Neural progenitor cell (in vitro differentiated cells): ENCODE results near the gene HVCN1. TPM values are rescaled to one million over a fixed set of nuclear protein-coding genes. Genes with fewer than 3 reads are reported as not detected.

Experiments used
- DNase-seq: peaks from one replicate; pipeline ENCODE4 v3.0.0-alpha.2; 2016; ENCODE audit warnings: low spot score
- H2AFZ ChIP-seq: fragments of 200-600 bp; sonication (generic); replicated peaks from 2 replicates; pipeline ENCODE4 v1.6.1; 2016; ENCODE audit warnings: antibody characterized with exemption
- H3F3A ChIP-seq: fragments of 200-600 bp; sonication (generic); 2 replicates; pipeline ENCODE4 v1.6.1; 2016; ENCODE audit warnings: antibody characterized with exemption, low read depth
- H3K27ac ChIP-seq: fragments of 200-600 bp; sonication (generic); 2 replicates; pipeline ENCODE4 v1.5.1; 2016; ENCODE audit warnings: mild to moderate bottlenecking
- H3K27me3 ChIP-seq: fragments of 200-600 bp; sonication (generic); 2 replicates; pipeline ENCODE4 v1.6.1; 2016; ENCODE audit warnings: mild to moderate bottlenecking, moderate library complexity
- H3K36me3 ChIP-seq: fragments of 200-600 bp; sonication (generic); 2 replicates; pipeline ENCODE4 v1.5.1; 2016
- H3K4me1 ChIP-seq: fragments of 200-600 bp; sonication (generic); 2 replicates; pipeline ENCODE4 v1.6.1; 2016; ENCODE audit warnings: mixed run types
- H3K4me2 ChIP-seq: fragments of 200-600 bp; sonication (generic); 2 replicates; pipeline ENCODE4 v1.6.1; 2016
- H3K4me3 ChIP-seq: fragments of 200-600 bp; sonication (generic); 2 replicates; pipeline ENCODE4 v1.5.1; 2016
- H3K79me2 ChIP-seq: fragments of 200-600 bp; sonication (generic); 2 replicates; pipeline ENCODE4 v1.6.1; 2016; ENCODE audit warnings: low read depth
- H3K9ac ChIP-seq: fragments of 200-600 bp; sonication (generic); 2 replicates; pipeline ENCODE4 v1.6.1; 2016
- H3K9me3 ChIP-seq: fragments of 200-600 bp; sonication (generic); 2 replicates; pipeline ENCODE4 v1.5.1; 2016; ENCODE audit warnings: low read depth
- H4K20me1 ChIP-seq: fragments of 200-600 bp; sonication (generic); 2 replicates; pipeline ENCODE4 v1.6.1; 2016; ENCODE audit warnings: low read depth
- H3K27ac Mint-ChIP-seq: 3 replicates; pipeline ENCODE4 v1.8.0; 2021; ENCODE audit warnings: mixed read lengths
- H3K27me3 Mint-ChIP-seq: 2 replicates; pipeline ENCODE4 v1.8.0; 2022; ENCODE audit warnings: low read depth, mild to moderate bottlenecking, inconsistent platforms, moderate library complexity, mixed read lengths; ENCODE audit not compliant: insufficient read depth
- H3K36me3 Mint-ChIP-seq: 3 replicates; pipeline ENCODE4 v1.8.0; 2021; ENCODE audit warnings: mixed read lengths
- H3K4me1 Mint-ChIP-seq: 3 replicates; pipeline ENCODE4 v1.8.0; 2021; ENCODE audit warnings: mixed read lengths
- H3K4me3 Mint-ChIP-seq: 3 replicates; pipeline ENCODE4 v1.8.0; 2021; ENCODE audit warnings: mild to moderate bottlenecking, moderate library complexity, mixed read lengths
- H3K9me3 Mint-ChIP-seq: 3 replicates; pipeline ENCODE4 v1.8.0; 2020; ENCODE audit warnings: mixed read lengths
- EZH2 ChIP-seq: fragments of 200-600 bp; sonication (generic); IDR thresholded peaks from 2 replicates; pipeline ENCODE4 v1.6.1; 2017; ENCODE audit warnings: antibody characterized with exemption, mild to moderate bottlenecking, moderate library complexity
- EZH2phosphoT487 ChIP-seq: fragments of 200-600 bp; sonication (generic); IDR thresholded peaks from 2 replicates; pipeline ENCODE4 v1.6.1; 2017; ENCODE audit warnings: antibody characterized with exemption
- total RNA-seq: library from RNA; depleted of rRNA; stranded (reverse); fragments of >200 nt; gene quantifications from 2 replicates; pipeline ENCODE4 v1.2.3, GENCODE V29; 2015; ENCODE audit warnings: low replicate concordance
- TF ChIP-seq, protein P1 (sequence below): fragments of 200-600 bp; sonication (generic); IDR thresholded peaks from 2 replicates; pipeline ENCODE4 v1.5.1; 2017; ENCODE audit warnings: antibody characterized with exemption, mild to moderate bottlenecking

The HVCN1 gene
- total RNA-seq, 1 donor from 2014 or later = 16.4 TPM

GRCh38 chr12:110718222-110718908, 29.4 kb upstream of the HVCN1 start:
- no peaks in the 10 kb centered on the region for H3K4me1 Mint-ChIP-seq
- no peak for DNase-seq
- Histone ChIP-seq H3K9ac (no peak overlapping the region), H3K27ac (peak overlapping the region; percentile 3), H3K36me3 (peaks cover 23% of the 10 kb centered on the region), H3K79me2 (peaks cover under 1% of the 10 kb centered on the region), H2AFZ (no peak overlapping the region), H3F3A (peaks cover 31% of the 10 kb centered on the region), H3K4me2 (no peak overlapping the region), H3K9me3 (no peaks in the 10 kb centered on the region), H3K4me3 (no peak overlapping the region), H4K20me1 (peaks cover 22% of the 10 kb centered on the region), H3K27me3 (no peaks in the 10 kb centered on the region), H3K4me1 (no peaks in the 10 kb centered on the region)
- no peak overlapping the region for H3K4me3 Mint-ChIP-seq
- TF ChIP-seq EZH2 = no peak
- no peak for TF ChIP-seq EZH2phosphoT487
- TF ChIP-seq, protein P1, sequence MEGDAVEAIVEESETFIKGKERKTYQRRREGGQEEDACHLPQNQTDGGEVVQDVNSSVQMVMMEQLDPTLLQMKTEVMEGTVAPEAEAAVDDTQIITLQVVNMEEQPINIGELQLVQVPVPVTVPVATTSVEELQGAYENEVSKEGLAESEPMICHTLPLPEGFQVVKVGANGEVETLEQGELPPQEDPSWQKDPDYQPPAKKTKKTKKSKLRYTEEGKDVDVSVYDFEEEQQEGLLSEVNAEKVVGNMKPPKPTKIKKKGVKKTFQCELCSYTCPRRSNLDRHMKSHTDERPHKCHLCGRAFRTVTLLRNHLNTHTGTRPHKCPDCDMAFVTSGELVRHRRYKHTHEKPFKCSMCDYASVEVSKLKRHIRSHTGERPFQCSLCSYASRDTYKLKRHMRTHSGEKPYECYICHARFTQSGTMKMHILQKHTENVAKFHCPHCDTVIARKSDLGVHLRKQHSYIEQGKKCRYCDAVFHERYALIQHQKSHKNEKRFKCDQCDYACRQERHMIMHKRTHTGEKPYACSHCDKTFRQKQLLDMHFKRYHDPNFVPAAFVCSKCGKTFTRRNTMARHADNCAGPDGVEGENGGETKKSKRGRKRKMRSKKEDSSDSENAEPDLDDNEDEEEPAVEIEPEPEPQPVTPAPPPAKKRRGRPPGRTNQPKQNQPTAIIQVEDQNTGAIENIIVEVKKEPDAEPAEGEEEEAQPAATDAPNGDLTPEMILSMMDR = no peak
- no peaks in the 10 kb centered on the region for H3K9me3 Mint-ChIP-seq
- H3K27ac Mint-ChIP-seq = no peak overlapping the region
- H3K27me3 Mint-ChIP-seq = no peaks in the 10 kb centered on the region
- H3K36me3 Mint-ChIP-seq = peaks cover 48% of the 10 kb centered on the region

- H3K4me3 ChIP-seq = no peak overlapping the region
- Mint-ChIP-seq H3K27ac (no peak overlapping the region), H3K9me3 (no peaks in the 10 kb centered on the region), H3K4me3 (no peak overlapping the region), H3K36me3 (peaks cover 44% of the 10 kb centered on the region), H3K27me3 (no peaks in the 10 kb centered on the region), H3K4me1 (no peaks in the 10 kb centered on the region)
- H3K27ac ChIP-seq = no peak overlapping the region
- no peak overlapping the region for H2AFZ ChIP-seq
- TF ChIP-seq, protein P1 = no peak
- TF ChIP-seq EZH2 = no peak
- TF ChIP-seq EZH2phosphoT487 = no peak
- H3K27me3 ChIP-seq = no peaks in the 10 kb centered on the region
- no peak overlapping the region for H3K4me2 ChIP-seq
- no peaks in the 10 kb centered on the region for H3K79me2 ChIP-seq
- H4K20me1 ChIP-seq = peaks cover 12% of the 10 kb centered on the region
- H3F3A ChIP-seq = peaks cover 27% of the 10 kb centered on the region
- no peak for DNase-seq
- H3K4me1 ChIP-seq = no peaks in the 10 kb centered on the region
- no peaks in the 10 kb centered on the region for H3K9me3 ChIP-seq
- H3K9ac ChIP-seq = no peak overlapping the region
- H3K36me3 ChIP-seq = peaks cover 23% of the 10 kb centered on the region
Measured at GRCh38 chr12:110717037-110717436, 28.1 kb upstream of the HVCN1 start.

- DNase-seq = no peak
- peaks cover 3% of the 10 kb centered on the region for H3F3A ChIP-seq
- H3K4me3 ChIP-seq = no peak overlapping the region
- H3K9ac ChIP-seq = no peak overlapping the region
- H3K4me1 ChIP-seq = no peaks in the 10 kb centered on the region
- no peak overlapping the region for H3K4me2 ChIP-seq
- Mint-ChIP-seq H3K27me3 (peaks cover 2% of the 10 kb centered on the region), H3K27ac (no peak overlapping the region), H3K4me1 (peaks cover 3% of the 10 kb centered on the region), H3K4me3 (no peak overlapping the region), H3K36me3 (peaks cover 2% of the 10 kb centered on the region), H3K9me3 (no peaks in the 10 kb centered on the region)
- no peak overlapping the region for H2AFZ ChIP-seq
- H4K20me1 ChIP-seq = no peaks in the 10 kb centered on the region
- no peaks in the 10 kb centered on the region for H3K9me3 ChIP-seq
- H3K36me3 ChIP-seq = no peaks in the 10 kb centered on the region
- no peaks in the 10 kb centered on the region for H3K27me3 ChIP-seq
- no peak overlapping the region for H3K27ac ChIP-seq
- H3K79me2 ChIP-seq = no peaks in the 10 kb centered on the region
- TF ChIP-seq, protein P1 = no peak
- TF ChIP-seq EZH2phosphoT487 = no peak
- TF ChIP-seq EZH2 = no peak
Measured at GRCh38 chr12:110708917-110709316, 20.0 kb upstream of the HVCN1 start.
